HEK293 (cell line): ENCODE measurements around the gene C14orf132.

ENCODE experiments used
- CTCF ChIA-PET: fragments of 350-600 bp; formaldehyde crosslinking; extraction: SDS; loops from one replicate; lab custom pipeline; 2021; ENCODE audit warnings: antibody characterized with exemption; lab: Yijun Ruan, JAX
- POLR2A ChIA-PET: fragments of 300-600 bp; formaldehyde crosslinking; extraction: SDS; loops from one replicate; lab custom pipeline; 2020; ENCODE audit warnings: antibody characterized with exemption, inconsistent platforms; lab: Yijun Ruan, JAX
- H3K27ac ChIP-seq: fragments of 200-500 bp; sonication (Bioruptor generic); 2 replicates; pipeline ENCODE4 v1.5.1; 2014; ENCODE audit warnings: low read depth, low read length, control low read depth, inconsistent platforms; ENCODE audit errors: extremely low read depth
- H3K36me3 ChIP-seq, 2 experiments: fragments of 200-500 bp in 1 of 2; sonication (Bioruptor generic) in 1 of 2; 1 replicate in 1 of 2; 2 replicates in 1 of 2; pipeline ENCODE4 v1.5.1; 2014 to 2017; ENCODE audit warnings: inconsistent platforms in 2 of 2, low read length in 2 of 2; ENCODE audit not compliant: control insufficient read depth in 2 of 2, insufficient read depth in 1 of 2
- H3K4me1 ChIP-seq: fragments of 200-500 bp; sonication (Bioruptor generic); 2 replicates; pipeline ENCODE4 v1.5.1; 2014; ENCODE audit warnings: mild to moderate bottlenecking, low read length, inconsistent platforms; ENCODE audit not compliant: control insufficient read depth, insufficient read depth
- H3K4me3 ChIP-seq: 2 replicates; pipeline ENCODE4 v1.5.1; 2011; ENCODE audit warnings: low read depth, mild to moderate bottlenecking, control low read depth, low read length, moderate library complexity
- H3K9me3 ChIP-seq: fragments of 200-500 bp; sonication (Bioruptor generic); 2 replicates; pipeline ENCODE4 v1.5.1; 2014; ENCODE audit warnings: low read depth, low read length, inconsistent platforms; ENCODE audit not compliant: control insufficient read depth, insufficient read depth
- HOXA7 ChIP-seq: sonication (generic); formaldehyde crosslinking; IDR thresholded peaks from 2 replicates; pipeline ENCODE4 v1.8.1; 2022; ENCODE audit warnings: missing genetic modification reagents, borderline replicate concordance
- PRDM10 ChIP-seq: fragments of 450-650 bp; formaldehyde crosslinking; IDR thresholded peaks from 2 replicates; pipeline ENCODE4 v1.5.1; 2016; ENCODE audit warnings: missing biosample characterization, missing genetic modification characterization
- ZBTB26 ChIP-seq: fragments of 450-650 bp; formaldehyde crosslinking; optimal IDR thresholded peaks from 2 replicates; pipeline ENCODE3; 2016; ENCODE audit warnings: missing biosample characterization, mild to moderate bottlenecking, missing genetic modification characterization
- ZBTB7A ChIP-seq: fragments of 450-650 bp; formaldehyde crosslinking; IDR thresholded peaks from 2 replicates; pipeline ENCODE4 v1.5.1; 2016; ENCODE audit warnings: low read depth, missing biosample characterization, missing genetic modification characterization
- ZFP69B ChIP-seq: fragments of 450-650 bp; formaldehyde crosslinking; IDR thresholded peaks from 2 replicates; pipeline ENCODE4 v1.5.1; 2016; ENCODE audit warnings: missing biosample characterization, missing genetic modification characterization
- ZNF175 ChIP-seq: fragments of 450-650 bp; formaldehyde crosslinking; IDR thresholded peaks from 2 replicates; pipeline ENCODE4 v1.5.1; 2016; ENCODE audit warnings: missing biosample characterization, missing genetic modification characterization
- ZNF239 ChIP-seq: fragments of 450-650 bp; formaldehyde crosslinking; IDR thresholded peaks from 2 replicates; pipeline ENCODE4 v1.5.1; 2016; ENCODE audit warnings: missing biosample characterization, missing genetic modification characterization
- ZNF248 ChIP-seq: fragments of 450-650 bp; formaldehyde crosslinking; IDR thresholded peaks from 2 replicates; pipeline ENCODE4 v1.5.1; 2017; ENCODE audit warnings: missing biosample characterization, missing genetic modification characterization
- ZNF292 ChIP-seq: fragments of 450-650 bp; formaldehyde crosslinking; IDR thresholded peaks from 2 replicates; pipeline ENCODE4 v1.5.1; 2016; ENCODE audit warnings: low read depth, missing biosample characterization, missing genetic modification characterization, borderline replicate concordance
- ZNF510 ChIP-seq: fragments of 450-650 bp; formaldehyde crosslinking; IDR thresholded peaks from 2 replicates; pipeline ENCODE4 v1.5.1; 2018; ENCODE audit warnings: mild to moderate bottlenecking, missing genetic modification characterization, missing biosample characterization; ENCODE audit not compliant: insufficient replicate concordance
- ZNF747 ChIP-seq: fragments of 450-650 bp; formaldehyde crosslinking; IDR thresholded peaks from 2 replicates; pipeline ENCODE4 v1.5.1; 2016; ENCODE audit warnings: missing biosample characterization, missing genetic modification characterization
- ZNF791 ChIP-seq: fragments of 450-650 bp; formaldehyde crosslinking; IDR thresholded peaks from 2 replicates; pipeline ENCODE4 v1.5.1; 2016; ENCODE audit warnings: missing biosample characterization, missing genetic modification characterization
- ZNF830 ChIP-seq: fragments of 450-650 bp; IDR thresholded peaks from 2 replicates; pipeline ENCODE4 v1.5.0; 2018; ENCODE audit warnings: missing biosample characterization, missing genetic modification characterization, low read depth, mild to moderate bottlenecking, moderate library complexity

C14orf132 gene

DNA sequence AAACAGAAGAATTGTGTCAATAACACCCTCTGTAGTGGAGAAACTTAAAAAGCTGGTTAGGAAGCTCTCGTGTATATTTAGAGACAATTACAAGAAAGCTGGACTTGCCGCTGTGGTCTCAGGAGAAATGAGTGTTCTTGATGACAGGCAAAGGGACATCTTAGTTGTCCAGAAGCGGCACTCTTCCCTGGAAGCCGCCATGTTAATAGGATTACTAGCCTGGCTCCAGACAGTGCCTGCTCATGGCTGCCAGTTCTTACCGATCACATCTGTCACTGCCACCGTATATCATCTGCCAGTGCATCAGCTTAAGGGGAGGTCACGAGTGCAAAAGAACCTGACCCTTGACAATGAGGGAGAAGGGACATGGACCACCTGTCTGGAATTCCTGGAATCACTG, 48.9 kb downstream of the C14orf132 start (continued):
- TF ChIP-seq ZNF175 (tag by site-specific recombination), result no peak
- TF ChIP-seq ZFP69B (tag by site-specific recombination), result no peak
- TF ChIP-seq ZNF830 (tag by site-specific recombination), result no peak
- TF ChIP-seq ZNF510 (tag by site-specific recombination), result no peak
- TF ChIP-seq PRDM10, result no peak
- no peak for TF ChIP-seq ZNF292 (tag by site-specific recombination)

DNA sequence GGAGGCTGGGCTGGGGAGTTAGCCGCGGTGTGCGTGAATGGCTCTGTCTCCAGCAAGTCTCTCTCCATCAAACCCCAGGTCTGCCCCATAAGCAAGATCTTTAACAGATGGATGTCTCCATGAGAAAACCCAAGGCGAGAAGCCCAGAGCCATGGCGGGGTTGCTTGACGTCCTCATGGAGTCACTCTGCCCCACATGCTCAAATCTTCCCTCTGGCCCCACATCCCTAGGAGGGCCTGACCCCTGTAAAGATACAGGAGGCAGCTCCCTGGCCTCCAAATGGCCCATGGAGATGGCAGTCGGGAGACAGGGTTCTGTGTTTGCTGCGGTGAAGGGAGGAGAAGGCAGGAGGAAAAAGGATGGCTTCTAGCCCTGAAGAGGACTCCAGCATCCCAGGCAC, 49.3 kb downstream of the C14orf132 start:
- no peak overlapping the region for H3K27ac ChIP-seq
- H3K36me3 ChIP-seq, result peaks cover 0 to 23% of the 10 kb centered on the region in 2 experiments; a peak in 1 of 3 replicates
- ChIA-PET CTCF (interaction anchor here (3.4 kb wide), 1 partner anchor 12 kb away, joined by 9 read pairs; no protein-coding TSS in a partner anchor), POLR2A (no interaction called here)
- no peak for TF ChIP-seq ZNF791
- TF ChIP-seq ZNF239 (tag by site-specific recombination), result no peak
- H3K9me3 ChIP-seq, result no peaks in the 10 kb centered on the region
- no peak overlapping the region for H3K4me3 ChIP-seq
- peaks cover 12% of the 10 kb centered on the region for H3K4me1 ChIP-seq

DNA sequence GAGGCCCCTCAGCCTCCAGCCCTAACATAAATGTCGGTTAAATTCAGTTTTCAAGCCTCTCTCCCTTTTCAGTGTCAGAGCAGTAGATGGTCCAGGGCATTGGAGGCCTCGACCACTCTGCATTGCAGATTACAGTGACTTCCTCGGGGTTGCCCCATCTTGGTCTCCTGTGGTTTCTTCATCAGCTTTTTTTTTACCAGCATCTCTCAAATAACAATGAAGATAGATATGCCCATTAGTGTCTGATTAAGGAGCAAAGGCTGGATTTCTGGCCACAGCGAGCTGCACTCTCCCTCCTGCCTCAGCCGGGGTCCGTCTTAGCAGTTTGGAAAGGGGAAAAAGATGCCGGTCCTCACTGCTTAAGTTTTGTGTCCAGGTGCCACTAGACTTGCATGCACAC, 49.7 kb downstream of the C14orf132 start:
- ChIA-PET CTCF (interaction anchor here (0.6 to 3.4 kb wide), 2 partner anchors 12 to 13 kb away, joined by 4 to 9 read pairs; no protein-coding TSS in a partner anchor), POLR2A (no interaction called here)
- Histone ChIP-seq H3K9me3 (no peaks in the 10 kb centered on the region), H3K27ac (no peak overlapping the region), H3K4me1 (peaks cover 12% of the 10 kb centered on the region), H3K36me3 (peaks cover 0 to 23% of the 10 kb centered on the region in 2 experiments; a peak in 1 of 3 replicates), H3K4me3 (no peak overlapping the region)
- TF ChIP-seq ZNF747 (tag by site-specific recombination), result no peak
- TF ChIP-seq ZBTB7A (tag by site-specific recombination), result no peak
- no peak for TF ChIP-seq ZNF175 (tag by site-specific recombination)

GRCh38 chr14:96089401-96089800, 50.2 kb downstream of the C14orf132 start:
- no peak overlapping the region for H3K4me3 ChIP-seq
- POLR2A ChIA-PET, result no interaction called here
- CTCF ChIA-PET, result interaction anchor here (0.6 to 3.4 kb wide), 3 partner anchors 11 to 63 kb away, joined by 4 to 9 read pairs (median 4); no protein-coding TSS in a partner anchor
- peaks cover 12% of the 10 kb centered on the region for H3K4me1 ChIP-seq
- TF ChIP-seq ZNF248 (no peak), ZBTB26 (tag by site-specific recombination) (no peak), HOXA7 (CRISPR knock-in tag) (no peak)
- H3K27ac ChIP-seq, result no peak overlapping the region
- H3K9me3 ChIP-seq, result no peaks in the 10 kb centered on the region
- peaks cover 0 to 23% of the 10 kb centered on the region in 2 experiments; a peak in 1 of 3 replicates for H3K36me3 ChIP-seq
